Measurements from ENCODE around the gene GBX2.

GBX2 gene

DNA sequence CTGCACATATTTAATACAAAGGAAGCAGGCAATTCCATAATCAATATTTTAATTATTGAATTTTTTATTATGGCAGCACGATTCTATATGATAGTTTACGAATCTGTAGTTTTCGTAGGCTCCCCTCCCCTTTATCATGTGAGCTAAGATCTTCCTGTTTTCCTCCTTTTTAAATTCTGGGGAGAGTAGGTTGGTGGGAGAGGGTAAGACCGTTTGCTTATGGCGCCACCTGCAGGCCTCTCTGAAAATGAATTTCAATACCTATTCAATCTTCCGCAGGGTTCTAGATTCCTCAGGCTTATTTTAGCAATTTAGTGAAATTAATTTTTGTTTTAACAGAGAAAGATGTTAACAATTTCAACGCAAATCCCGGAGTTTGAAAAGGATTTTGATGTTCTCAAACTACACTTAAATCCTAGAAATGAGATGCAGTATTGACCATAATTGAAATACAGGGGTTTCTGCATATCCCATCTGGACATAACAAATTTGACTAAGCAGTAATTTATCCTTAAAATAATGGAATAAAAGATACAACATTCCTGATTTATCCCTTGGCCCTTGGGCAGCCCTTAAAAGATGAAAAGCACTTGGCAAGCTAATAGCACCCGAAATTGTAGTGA, 12.8 kb upstream of the GBX2 start:
- DNase-seq (ENCODE audit: low spot score), result peak; percentile 72

DNA sequence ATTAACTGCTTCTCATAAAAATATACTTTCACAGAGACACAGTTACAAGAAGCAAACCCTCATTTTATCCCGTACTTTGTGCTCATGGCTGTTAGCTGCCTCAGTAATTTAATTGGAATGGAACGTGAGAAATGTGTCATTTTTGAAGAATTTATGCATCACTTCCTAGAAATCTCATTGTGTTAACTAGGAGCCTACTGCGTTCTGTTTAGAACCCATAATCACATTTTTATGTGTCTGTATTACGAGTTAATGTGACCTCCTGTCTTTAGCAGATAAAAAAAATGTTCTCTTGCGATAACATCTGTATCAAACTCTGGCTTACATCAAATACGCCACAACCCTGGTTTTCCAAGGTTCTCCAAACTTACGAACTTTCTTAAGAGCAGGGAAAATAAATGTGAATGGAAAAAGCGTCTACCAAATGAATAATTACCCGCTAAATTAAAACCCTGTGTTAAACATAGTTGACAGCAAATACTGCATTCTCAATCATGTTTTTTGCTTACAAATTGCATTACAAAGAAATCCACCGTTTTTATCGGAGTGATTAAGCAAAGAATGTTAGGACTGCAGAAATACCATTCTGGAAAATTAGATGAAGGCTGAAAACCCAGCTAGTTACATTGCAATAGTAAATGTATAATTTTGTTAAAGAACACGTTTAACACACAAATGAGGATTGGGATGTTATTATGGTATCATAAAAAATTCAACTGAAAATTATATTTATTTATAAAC, 12.1 kb upstream of the GBX2 start:
- DNase-seq (ENCODE audit: low spot score), result peak; percentile 85

DNA sequence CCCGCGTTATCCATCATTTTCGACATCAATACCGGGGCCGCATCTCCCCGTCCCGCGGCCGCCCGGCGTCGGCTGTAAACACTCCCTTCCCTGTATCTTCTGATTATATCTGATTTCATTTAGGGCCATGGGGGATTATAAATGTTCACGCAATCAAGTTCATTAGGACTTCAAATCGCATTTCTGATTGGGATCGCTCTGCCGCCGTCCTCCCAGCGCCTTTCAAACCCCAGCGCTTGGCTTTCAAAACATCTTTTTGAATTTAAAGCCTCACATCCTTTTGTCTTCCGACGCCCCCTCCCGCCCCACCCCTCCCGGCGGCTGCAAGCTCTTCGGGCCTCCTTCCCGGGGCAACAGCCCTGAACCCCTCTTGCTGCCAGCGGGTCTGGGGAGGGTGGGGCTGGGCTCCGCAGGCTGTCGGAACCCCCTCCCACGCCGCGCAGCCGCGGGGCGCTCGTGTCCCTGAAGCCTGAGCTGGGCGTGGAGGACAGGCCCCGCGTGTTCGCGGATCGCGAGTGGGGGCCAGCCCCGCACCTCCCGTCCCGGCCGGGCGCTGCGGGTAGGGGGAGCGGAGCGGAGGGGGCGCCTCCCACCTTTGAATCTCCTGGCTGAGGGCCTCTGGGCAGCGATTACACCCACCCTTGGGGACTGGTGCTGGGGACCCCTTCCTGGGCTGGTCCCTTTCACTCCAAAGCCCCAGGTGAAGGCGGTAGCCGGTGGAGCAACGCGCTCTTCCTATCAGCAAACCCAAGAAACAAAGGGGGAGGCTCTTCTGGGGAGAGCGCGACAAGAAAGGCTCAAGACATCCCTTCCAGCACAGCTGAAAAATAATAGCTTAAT, 11.3 kb upstream of the GBX2 start:
- DNase-seq (ENCODE audit: low spot score), result no peak

DNA sequence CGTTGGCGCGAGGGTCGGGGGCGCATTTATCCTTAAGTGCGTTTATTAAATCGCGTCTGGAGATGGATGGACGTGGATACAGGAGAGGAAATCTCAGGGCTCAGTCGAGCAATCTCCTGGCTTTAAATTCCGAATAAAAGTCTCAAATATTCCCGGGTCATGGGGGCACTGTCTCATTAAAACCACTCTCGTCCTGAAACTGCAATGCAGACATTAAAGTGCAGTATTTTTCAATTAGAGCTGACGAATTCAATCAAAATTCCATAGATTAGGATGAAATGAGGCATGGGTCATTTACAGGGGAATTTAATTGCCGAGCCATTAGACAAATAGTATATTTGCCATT, 10.7 kb upstream of the GBX2 start:
- DNase-seq (ENCODE audit: low spot score), result no peak

DNA sequence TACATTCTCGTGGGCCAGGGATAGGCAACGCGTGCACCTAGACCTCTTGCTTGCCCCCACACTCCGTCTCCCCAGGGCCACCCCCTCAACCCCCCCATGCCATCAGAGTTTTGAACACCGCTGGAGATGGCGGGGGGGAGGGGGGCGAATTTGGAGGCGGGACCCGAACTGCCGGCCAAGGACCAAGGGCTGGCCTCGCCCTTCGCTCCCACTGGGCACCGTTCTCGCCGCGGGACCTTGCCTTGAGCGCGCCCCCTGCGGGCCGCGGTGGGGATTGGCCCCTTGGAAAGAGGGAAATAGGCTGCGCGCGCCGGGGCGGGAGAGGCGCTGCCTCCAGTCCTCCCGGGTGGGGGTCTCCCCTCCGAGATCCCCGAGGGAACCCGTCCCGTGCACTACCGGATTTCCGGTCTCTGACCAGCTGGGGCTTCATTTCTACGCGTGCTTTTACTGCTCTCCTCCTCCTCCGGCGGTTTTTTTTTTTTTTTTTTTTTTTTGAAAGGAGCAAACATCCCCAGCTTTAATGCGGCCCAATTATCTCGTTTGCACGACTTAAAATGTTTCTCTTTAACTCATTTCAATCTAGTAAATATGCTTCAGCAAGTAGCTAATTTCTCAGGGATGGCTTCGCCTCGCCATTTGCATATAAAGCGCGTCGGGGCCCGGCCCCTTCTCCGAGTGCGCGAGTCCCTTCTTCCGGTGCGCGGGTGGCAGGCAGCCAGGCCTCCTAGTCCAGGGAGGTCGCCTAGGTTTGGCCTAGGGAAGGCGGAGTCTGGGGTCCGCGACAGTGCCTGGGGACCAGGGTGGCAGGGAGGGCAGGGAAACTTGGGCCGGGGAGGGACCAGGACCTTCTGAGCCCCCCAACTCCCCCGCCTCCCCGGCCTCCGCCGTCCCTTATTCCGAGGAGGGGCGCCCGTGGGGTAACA, 10.0 kb upstream of the GBX2 start:
- DNase-seq (ENCODE audit: low spot score), result peak; percentile 75

DNA sequence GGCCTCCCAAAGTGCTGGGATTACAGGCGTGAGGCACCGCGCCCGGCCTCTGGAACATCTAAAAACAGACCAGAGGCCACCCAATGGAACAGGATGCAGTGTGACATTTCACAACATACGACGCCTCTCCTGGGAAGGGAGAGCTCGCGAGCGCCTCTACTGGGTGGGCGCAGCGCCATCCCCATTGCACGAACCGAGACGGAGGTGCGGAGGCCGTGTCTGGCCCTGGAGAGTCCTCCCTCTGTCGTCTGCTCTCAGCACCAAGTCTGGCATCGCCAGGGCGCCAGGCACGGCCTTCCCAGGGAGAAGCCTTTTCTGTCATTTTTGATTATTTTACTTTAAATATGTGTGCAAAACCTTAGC, 9.4 kb upstream of the GBX2 start:
- DNase-seq (ENCODE audit: low spot score), result peak; percentile 56

DNA sequence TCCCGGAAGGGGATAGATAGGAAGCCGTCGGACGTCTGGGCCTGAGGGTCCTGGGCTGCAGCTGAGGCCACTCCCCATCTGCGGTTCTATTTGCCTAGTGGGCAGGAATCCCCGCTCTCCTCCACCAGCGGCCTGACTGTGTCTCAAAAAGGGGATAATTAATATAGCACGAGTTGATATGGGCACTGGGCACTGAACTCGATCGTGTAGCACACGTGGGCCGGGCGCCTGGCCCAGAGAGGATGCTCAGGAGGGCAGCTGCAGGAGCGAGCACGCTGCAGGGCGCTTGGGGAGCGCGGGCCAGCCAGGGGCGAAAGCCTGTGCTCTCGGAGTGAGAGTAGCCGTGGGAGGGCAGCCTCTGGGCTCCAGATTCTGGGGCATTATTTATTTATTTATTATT, 8.8 kb upstream of the GBX2 start:
- DNase-seq (ENCODE audit: low spot score), result no peak

DNA sequence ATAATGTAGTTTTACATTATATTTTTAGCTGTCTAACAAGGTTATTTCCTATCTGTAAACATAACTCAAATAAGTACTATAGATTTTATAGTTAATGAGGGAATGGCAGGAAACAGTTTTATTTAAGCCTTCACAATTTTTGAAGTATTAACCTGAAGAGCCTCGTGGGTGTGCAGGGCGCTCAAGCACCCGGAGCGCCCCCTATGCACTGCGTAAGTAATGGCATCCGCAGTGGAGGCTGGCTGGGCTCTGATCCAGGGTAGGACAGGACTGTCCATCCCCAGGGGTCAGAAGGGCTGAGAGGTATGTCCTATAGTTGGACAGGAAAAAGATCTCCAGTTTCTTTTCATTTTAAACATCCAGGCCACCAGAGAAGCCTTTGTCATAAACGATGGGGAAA, 8.2 kb upstream of the GBX2 start:
- peak; percentile 38 for DNase-seq (ENCODE audit: low spot score)

DNA sequence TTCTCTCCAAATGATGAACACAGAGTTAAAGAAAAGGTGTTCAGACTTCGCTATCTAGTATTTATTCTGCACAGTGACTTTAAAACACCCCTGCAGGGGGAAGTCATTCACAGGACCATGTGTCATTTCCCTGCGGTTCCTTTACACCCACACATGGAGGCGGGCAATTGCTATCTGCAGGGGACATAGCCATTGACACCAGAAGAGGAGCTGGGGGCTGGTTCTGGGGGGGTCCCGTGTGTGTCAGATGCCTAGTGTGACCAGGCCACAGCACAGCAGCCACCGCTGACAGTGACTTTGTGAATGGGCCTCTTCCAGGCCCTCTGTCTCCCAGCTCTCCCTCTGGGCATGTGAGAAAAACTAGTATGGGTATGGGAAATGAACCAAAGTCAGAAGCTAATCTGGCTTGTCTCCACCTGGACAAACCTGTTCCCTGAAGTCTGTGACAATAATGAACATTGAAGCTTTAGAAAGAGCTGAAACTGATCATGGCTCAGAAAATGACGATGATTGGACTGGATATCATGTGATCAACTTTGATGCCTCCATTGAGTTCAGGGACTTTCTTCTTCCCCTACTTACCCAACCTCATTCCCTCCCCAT, 7.5 kb upstream of the GBX2 start:
- no peak for DNase-seq (ENCODE audit: low spot score)

DNA sequence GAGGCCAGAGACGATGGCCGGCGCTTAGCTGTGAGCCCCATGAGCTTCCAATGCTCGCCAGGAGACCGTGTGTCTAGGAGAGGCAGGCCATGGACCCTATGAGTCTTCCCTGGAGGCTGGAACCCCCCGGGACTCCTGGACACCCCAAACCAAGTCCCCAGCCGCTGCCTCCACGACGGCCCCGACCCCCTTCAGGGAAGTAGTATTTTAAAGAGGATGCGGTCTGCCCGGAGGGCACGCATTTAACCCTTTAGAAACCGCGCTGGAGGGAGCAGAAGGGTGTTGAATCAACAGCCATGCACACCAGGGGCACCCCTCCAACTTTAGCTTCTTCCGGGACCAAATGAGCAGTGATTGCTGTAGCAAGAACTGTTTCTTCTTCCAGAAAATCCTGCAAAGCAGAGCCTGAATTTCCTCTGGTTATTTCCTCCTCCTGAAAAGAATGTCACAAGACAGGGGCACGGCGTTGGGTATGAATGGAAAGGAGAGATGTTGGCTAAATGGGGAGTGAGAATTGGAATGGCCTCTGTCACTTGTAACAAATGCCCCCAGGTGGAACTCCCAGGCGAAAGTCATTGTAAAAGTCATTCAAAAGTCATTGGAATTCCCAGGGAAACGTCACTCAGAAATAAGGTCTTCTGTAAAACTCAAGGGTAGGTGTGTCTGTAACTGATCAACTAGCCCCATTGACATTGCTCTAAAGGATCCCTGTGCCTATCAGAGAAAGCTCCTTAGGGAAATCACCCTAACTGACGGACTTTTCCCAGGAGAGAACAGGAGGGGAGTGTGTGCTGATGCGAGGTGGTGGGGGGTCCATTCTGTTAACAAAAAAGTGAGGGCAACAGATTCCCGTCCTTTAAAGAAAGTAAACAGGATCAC, 5.8 kb upstream of the GBX2 start:
- peak; percentile 60 for DNase-seq (ENCODE audit: low spot score)

DNA sequence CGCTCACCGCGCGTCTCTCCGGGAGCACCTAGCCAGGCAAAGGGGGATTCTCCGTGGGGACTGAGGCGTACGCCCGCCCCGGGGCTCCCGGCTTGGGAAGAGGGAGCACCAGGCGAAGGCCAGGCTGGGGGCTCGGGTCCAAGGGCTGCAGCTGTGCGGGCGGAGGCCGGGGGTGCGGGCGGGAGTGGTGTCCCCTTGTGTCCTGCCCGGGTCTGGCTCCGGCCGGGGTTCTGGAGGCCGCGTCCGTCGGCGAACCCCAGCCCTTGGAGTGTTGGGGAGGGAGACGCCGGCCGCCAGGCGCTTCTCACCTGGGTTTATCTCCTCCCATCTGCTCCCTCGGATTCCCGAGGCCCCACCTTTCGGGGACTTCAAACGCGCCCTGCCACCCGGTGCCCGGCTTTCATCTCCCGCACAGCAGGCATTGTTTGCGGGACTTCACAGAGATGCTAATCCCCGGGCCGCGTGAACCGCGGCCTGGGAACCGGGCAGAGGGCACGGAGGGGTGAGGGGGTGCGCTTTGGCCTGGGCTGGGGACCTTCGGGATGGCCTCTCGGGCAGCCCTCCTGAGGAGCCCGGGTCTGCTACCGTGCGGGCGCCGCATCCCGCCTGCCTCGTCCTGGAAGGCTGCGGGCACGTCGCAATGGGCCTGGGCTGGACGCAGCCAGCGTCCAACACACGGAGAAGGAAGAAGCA, 5.0 kb upstream of the GBX2 start:
- DNase-seq (ENCODE audit: low spot score), result no peak

DNA sequence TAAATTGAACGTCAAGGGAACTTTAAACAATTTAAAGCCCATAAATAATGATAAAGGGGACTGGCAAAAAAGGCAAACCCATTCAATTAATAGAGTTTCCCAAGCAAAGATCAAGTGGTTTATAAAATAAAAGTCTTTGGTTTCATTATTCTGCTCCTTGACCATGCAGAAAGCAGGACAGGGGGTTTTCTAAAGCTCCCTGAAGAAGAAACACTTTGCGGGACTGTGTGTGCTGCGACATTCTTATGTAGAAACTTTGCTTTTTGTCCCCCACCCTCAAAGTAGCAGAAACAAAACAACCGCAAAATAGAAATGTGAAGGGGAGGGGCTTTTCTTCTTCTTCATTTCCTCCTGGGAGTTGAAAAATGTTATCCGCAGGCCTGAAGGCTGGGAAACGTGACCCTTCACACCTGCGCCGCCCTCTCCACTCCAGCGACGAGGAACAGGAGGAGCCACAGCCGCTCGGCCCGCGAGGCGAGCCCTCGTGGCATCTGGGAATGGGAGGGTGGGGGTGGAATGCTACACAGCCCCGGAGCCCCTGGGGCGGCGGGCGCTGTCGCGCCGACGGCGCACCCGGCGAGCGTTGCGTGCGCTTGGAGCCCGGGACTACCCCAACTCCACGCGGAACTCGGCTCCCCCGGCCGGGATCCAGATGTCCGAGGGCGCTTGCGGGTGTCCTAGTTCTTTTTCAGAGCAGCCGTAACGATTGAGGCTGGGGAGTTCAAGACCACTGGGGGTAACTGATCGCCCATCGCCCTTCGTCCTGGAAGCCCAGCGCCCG, 4.3 kb upstream of the GBX2 start:
- DNase-seq (ENCODE audit: low spot score), result no peak

DNA sequence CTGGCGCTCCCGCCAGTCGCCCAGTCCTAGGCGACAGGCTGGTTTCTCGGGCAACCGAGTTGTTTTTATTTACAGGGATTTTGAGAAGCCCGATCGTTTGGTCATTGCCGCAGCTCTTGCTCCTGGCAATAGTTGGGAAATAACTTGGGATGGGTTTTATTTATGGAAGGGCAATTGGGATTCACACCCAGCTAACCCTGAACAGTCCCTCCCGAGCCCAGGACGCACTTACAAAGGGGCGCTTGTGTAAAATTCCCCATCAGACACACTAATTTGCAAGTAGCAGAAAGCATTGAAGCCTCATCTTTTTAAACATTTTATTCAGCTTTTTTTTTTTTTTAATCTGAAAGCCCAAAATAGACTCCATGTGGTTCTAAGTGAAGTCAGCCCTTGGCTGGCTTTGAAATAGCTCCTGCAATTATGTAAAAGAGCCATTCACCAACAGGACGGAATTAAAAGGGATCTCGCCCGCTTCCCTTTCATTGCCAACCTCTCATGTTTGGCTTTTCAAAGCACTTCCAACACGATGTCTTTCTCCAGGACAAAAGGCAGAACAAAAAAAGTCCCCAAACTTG, 3.6 kb upstream of the GBX2 start:
- no peak for DNase-seq (ENCODE audit: low spot score)

DNA sequence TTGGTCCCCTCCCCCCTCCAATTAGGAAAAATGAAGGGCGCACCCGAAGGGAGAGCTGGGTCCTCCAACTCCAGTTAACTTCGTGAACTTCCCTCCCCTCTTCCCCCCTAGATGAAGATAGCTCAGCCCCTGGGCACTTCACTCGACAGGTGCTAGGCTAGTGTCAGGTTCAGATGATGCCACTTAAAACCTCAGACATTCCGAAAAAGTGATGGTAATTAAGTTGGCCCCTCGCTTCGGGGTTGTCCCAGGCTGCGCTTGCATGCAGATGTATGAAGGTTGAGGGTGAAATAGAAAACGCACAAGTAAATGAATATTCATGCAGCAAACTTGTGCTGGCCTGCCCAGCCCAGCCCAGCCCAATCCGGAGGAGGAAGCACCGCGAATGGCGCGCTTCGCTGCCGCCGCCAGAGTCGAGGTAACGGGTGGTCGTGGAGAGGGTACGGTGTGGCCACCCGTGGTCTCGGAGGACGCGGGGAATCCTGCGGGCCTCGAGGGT, 3.0 kb upstream of the GBX2 start:
- no peak for DNase-seq (ENCODE audit: low spot score)

DNA sequence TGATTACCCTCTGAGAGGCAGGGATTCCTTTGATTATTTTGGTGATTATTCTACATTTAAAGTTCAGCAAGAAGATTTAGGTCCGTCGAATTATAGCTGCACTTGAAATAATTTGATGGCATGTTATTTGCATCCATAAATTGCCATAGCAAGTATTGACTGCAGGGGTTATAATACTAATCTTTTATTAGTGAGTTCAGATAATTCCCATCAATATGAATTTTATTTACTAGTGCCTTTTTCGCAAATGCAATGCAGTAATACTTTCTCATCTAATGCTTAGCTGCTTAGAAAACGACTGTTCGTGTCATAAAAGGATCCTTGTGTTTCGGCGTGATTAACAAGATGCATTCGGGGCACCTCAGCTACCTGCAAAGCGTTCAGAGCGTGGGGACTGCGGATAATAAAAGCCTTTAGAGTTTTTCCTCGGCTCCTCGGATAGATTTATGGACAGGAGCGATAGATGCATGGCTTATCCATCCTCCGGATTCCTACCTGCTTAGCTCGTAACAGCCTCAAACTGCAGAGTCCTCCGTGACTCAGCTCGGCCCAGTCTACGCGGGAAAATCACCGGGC, 2.5 kb upstream of the GBX2 start:
- no peak for DNase-seq (ENCODE audit: low spot score)

DNA sequence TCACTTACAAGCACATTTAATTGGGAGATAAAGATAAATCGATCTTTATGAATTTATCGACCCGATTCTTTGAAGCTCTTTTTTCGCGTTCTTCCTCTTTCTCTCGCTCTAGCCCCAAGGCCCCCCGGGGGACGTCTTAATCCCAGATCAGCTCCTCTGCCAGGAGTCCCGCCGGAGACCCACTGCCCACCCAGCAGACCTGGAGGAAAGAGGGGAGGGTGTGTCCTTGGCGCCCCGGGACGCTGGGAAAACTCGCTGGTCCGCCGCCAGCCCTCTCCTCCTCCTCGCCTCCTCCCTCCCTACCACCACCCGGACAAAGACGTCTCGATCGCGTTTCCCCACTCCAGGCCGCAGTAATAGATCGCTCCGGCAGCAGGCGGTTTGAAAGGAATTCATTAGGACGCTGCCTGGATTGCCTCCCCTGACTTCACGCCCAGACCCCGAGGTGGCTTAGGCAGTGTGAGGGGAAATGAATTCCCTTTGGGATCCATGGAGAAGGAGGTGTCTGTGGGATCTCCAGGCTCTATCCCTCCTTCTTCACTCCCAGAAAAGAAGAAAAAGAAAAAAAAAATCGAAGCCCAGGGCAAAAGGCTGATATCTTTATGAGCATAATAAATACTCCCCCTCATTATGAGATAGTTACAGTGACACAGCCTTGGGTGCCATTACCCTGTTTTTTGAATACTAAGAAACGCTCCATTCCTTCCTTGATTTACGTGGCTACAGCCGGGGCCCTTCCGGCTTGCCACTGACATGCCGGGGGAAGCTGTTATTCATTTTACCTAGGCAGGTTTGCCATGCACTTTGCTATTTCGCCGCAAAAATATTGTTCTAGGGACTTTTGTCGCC, 1.8 kb upstream of the GBX2 start:
- no peak for DNase-seq (ENCODE audit: low spot score)

DNA sequence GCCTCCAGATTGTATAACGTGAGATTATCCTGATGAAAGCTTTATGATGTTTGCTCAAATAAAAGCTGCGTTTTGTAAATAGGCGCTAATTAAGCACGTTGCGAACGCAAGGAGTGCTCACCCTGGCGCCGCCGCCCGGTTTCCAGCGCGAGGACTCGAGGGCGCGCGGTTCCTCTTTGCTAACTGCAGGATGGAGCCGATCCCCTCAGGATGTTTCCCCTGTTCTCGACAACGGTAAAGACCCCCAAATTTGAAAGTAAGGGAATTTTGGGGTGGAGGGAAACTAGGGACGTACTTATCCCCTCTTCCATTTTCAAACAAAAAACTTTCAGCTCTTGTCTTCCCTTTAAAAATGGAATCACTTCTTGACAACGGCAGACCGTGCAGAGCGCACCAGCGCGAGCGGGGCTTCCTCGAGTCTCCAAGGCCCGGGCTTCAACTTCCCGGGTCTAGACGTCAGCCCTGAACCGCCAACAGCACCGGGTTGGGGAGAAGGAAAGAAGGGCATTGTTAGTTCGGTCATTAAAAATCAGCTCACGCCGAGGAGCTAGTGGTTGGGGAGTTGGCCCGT, 1.1 kb upstream of the GBX2 start:
- DNase-seq (ENCODE audit: low spot score), result no peak
